HG02970 (cell line): ENCODE data around the gene CD200.
"Not testable (repeated sequence)": the region's sequence is repeated elsewhere in the genome, so short reads cannot be mapped to it uniquely, and the experiment has no call there.

ENCODE experiments used
- ATAC-seq: cut with Tn5 transposase; IDR thresholded peaks from one replicate; pipeline ENCODE4 v1.9.1; 2021; ENCODE audit warnings: mild to moderate bottlenecking, moderate library complexity, moderate number of reproducible peaks; ENCODE audit not compliant: unreplicated experiment, low FRiP score

CD200 gene

DNA sequence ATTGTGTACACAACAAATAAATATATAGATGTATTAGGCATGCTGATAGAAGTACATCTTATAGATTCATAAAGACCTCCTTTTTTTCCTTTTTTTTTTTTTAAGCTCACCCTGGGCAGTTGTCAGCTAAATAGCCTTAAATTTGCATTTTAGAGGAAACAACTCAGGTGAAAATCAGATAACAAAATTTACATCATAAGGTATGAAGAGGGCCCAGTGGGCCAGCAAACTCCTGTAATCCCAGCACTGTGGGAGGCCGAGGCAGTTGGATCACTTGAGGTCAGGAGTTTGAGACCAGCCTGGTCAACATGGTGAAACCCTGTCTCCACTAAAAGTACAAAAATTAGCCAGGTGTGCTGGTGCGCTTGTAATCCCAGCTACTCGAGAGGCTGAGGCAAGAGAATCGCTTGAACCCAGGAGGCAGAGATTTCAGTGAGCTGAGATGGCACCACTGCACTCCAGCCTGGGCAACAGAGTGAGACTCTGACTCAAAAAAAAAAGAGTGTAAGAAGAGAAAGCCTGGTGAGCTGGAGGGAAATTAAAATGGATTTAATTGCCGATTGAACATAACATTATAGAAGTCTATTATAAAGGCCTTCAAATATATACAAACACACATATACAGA lies 72.1 kb downstream of the CD200 start:
- not testable (repeated sequence) for ATAC-seq

DNA sequence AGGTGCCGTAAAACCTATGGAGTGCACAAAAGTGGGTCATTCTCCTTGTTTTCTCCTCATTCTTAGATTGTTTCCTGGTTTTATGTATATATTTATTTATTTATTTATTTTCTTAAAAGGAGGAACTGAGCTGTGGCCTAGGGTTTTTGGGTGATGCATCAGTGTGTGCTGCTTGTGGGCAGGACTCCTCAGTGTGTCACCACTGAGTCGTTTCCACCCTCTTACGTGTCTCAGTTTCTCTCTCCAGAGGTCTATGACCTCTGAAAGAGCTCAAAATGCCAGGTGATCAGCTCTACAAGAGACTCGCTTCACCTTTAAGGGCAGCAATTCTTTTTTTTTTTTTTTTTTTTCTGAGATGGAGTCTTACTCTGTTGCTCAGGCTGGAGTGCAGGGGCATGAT lies 72.9 kb downstream of the CD200 start:
- no peak for ATAC-seq

DNA sequence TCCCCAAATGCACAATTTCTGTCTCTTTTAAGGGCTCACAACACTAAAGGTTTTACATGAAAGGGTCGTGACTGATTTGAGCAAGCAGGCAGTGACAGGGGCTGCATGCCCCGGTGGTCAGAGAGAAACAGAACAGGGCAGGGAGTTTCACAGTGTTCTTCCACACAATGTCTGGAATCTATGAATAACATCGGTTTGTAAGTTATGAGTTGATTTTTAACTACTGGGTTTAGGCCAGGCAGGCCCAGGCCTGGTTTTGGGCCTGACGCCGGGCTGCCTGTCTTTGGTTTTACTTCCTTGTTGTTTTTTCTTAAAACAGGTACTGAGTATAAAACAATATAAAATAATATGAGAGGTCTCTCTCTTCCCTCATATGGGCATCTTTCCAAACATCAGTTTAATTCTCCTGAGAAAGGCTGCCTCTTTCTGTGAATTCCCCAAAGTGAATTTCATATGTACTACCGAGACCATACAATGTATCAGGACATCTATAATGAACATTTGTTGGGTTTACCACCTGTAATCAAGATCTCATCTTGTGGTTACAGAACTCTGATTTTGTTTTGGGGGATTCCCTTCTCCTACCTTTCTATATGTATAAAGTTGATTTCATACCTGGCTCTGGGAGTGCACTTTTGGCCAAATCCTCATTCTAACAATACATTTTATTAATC lies 74.4 kb downstream of the CD200 start:
- ATAC-seq = no peak

DNA sequence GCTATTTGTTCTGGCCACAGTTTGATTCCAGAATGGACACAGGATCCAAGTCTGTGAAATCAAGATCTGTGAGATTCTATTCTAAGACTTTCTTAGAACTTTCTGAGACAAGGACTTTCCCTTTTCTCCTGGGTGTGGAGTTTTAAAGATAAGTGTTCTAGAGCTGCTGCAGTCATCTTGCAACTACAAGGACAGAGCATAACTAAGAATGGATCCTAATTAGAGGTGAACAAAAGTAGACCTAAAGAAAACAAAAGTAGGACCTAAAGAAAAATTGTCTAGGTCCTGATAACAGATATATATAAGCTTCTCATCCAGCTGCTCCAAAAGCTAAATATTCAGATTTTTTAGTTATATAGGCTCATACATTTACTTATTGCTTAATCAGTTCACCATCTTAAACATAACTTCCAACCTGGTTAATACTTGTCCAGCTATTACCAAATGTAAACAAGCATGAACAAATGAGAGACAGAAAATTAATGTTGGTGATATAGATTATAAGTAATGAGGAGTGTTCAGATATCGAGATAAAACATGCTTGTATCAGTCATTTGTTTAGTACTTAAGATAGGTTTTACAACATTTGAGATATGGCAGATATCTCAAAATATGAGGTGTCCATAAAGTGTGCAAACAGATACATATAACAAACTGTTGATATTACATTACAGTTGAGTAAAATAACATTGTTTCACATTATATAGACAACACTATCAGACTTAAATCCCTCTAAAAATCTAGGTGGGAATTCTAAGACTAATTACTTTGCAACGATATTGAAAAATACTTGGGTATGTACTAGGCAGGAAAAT lies 75.1 kb downstream of the CD200 start:
- ATAC-seq = no peak

DNA sequence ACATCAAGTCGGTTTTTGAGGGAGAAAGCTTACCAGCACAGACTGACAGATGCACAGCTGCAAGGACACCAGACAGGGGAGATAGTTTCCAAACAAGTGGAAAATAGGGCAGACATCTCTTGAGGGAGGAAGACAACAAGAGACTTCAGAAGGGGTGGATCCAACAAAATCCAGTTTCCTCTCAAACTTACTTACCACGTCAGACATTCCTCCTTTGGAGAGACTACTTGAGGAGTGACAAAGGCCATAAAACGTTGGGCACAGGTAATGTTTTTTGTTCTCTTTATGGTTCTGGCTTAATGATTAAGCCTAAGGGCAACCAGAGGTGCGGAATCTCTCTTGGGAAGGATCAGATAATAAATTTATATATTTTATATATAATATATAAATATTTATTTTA lies 76.1 kb downstream of the CD200 start:
- ATAC-seq = no peak

DNA sequence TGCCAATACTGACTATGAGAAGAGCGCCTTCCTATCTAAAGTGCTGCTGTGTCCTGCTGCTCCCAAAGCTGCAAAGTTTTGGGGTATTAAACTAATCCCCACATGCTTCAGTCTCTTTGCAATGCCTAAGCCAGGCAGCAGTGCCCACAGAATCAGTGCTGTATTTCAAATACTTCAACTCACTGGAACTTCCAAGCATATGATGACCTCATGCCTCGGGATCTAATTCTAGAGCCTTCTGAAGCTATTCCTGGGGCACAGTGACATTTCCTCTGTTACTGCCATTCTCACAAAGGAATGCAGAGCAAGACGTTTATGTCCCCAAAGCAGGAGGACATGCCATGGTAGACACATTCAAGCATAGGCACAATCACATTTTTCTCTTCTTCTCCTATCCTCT lies 78.5 kb downstream of the CD200 start:
- ATAC-seq = no peak
